H9 (cell line): ENCODE data around the gene RXFP1. TPM values are rescaled to one million over a fixed set of nuclear protein-coding genes. Genes with fewer than 3 reads are reported as not detected.

Source experiments
- DNase-seq: peaks from one replicate; pipeline ENCODE4 v3.0.0-alpha.2; 2017
- H2AFZ ChIP-seq: one replicate; pipeline ENCODE4 v1.6.1; 2013; ENCODE audit warnings: mild to moderate bottlenecking, low read length, control low read depth, moderate library complexity
- H2AK5ac ChIP-seq: 2 replicates; pipeline ENCODE4 v1.6.1; 2013; ENCODE audit warnings: low read length, control low read depth, mixed read lengths; ENCODE audit not compliant: insufficient read length
- H2BK120ac ChIP-seq: one replicate; pipeline ENCODE4 v1.6.1; 2013; ENCODE audit warnings: low read depth, mild to moderate bottlenecking, low read length, control low read depth, inconsistent platforms; ENCODE audit not compliant: poor library complexity, severe bottlenecking
- H2BK12ac ChIP-seq: 2 replicates; pipeline ENCODE4 v1.6.1; 2013; ENCODE audit warnings: low read length, control low read depth, mixed read lengths, low read depth; ENCODE audit not compliant: insufficient read length
- H2BK15ac ChIP-seq: 2 replicates; pipeline ENCODE4 v1.6.1; 2013; ENCODE audit warnings: low read depth, low read length, control low read depth
- H2BK20ac ChIP-seq: one replicate; pipeline ENCODE4 v1.6.1; 2013; ENCODE audit warnings: low read depth, mild to moderate bottlenecking, low read length, control low read depth, inconsistent platforms; ENCODE audit not compliant: poor library complexity, severe bottlenecking
- H2BK5ac ChIP-seq: 2 replicates; pipeline ENCODE4 v1.6.1; 2013; ENCODE audit warnings: low read length, control low read depth, mixed read lengths; ENCODE audit not compliant: insufficient read length
- H3K14ac ChIP-seq: 2 replicates; pipeline ENCODE4 v1.6.1; 2013; ENCODE audit warnings: low read length, control low read depth; ENCODE audit not compliant: insufficient read depth
- H3K18ac ChIP-seq: 2 replicates; pipeline ENCODE4 v1.6.1; 2013; ENCODE audit warnings: low read depth, mild to moderate bottlenecking, mixed read lengths, low read length, control low read depth; ENCODE audit not compliant: insufficient read length
- H3K23ac ChIP-seq: 2 replicates; pipeline ENCODE4 v1.6.1; 2013; ENCODE audit warnings: low read length, control low read depth, mixed read lengths, low read depth; ENCODE audit not compliant: insufficient read length
- H3K23me2 ChIP-seq: 2 replicates; pipeline ENCODE4 v1.6.1; 2013; ENCODE audit warnings: low read depth, mild to moderate bottlenecking, mixed read lengths, low read length, control low read depth; ENCODE audit not compliant: insufficient read length, poor library complexity, severe bottlenecking
- H3K27ac ChIP-seq: 2 replicates; pipeline ENCODE4 v1.5.1; 2013; ENCODE audit warnings: low read length, control low read depth, mixed read lengths, low read depth; ENCODE audit not compliant: insufficient read length
- H3K27me3 ChIP-seq: 2 replicates; pipeline ENCODE4 v1.6.1; 2013; ENCODE audit warnings: low read length, control low read depth, inconsistent platforms; ENCODE audit not compliant: insufficient read depth
- H3K4ac ChIP-seq: 2 replicates; pipeline ENCODE4 v1.6.1; 2013; ENCODE audit warnings: low read depth, mild to moderate bottlenecking, control low read depth, inconsistent platforms, low read length, moderate library complexity
- H3K4me1 ChIP-seq: 2 replicates; pipeline ENCODE4 v1.6.1; 2013; ENCODE audit warnings: low read length, control low read depth, inconsistent platforms; ENCODE audit not compliant: insufficient read depth
- H3K4me2 ChIP-seq: 2 replicates; pipeline ENCODE4 v1.6.1; 2013; ENCODE audit warnings: low read length, control low read depth, mixed read lengths; ENCODE audit not compliant: insufficient read length, insufficient read depth
- H3K56ac ChIP-seq: 2 replicates; pipeline ENCODE4 v1.6.1; 2013; ENCODE audit warnings: low read depth, mild to moderate bottlenecking, mixed read lengths, low read length, control low read depth; ENCODE audit not compliant: insufficient read length
- H3K79me1 ChIP-seq: 2 replicates; pipeline ENCODE4 v1.6.1; 2013; ENCODE audit warnings: low read depth, mild to moderate bottlenecking, moderate library complexity, low read length, control low read depth, inconsistent platforms; ENCODE audit not compliant: insufficient read depth, poor library complexity, severe bottlenecking
- H3K79me2 ChIP-seq: 2 replicates; pipeline ENCODE4 v1.6.1; 2013; ENCODE audit warnings: low read length, control low read depth, inconsistent platforms; ENCODE audit not compliant: insufficient read depth
- H3K9ac ChIP-seq: 2 replicates; pipeline ENCODE4 v1.6.1; 2013; ENCODE audit warnings: low read length, control low read depth, mixed read lengths; ENCODE audit not compliant: insufficient read length; ENCODE audit errors: extremely low read depth
- H3K9me3 ChIP-seq: one replicate; pipeline ENCODE4 v1.6.1; 2013; ENCODE audit warnings: low read depth, low read length, inconsistent platforms; ENCODE audit not compliant: control insufficient read depth
- H3T11ph ChIP-seq: one replicate; pipeline ENCODE4 v1.6.1; 2013; ENCODE audit warnings: mild to moderate bottlenecking, low read length, control low read depth, inconsistent platforms
- H4K20me1 ChIP-seq: one replicate; pipeline ENCODE4 v1.6.1; 2013; ENCODE audit not compliant: control insufficient read depth, insufficient read length, insufficient read depth
- H4K5ac ChIP-seq: 2 replicates; pipeline ENCODE4 v1.6.1; 2013; ENCODE audit warnings: low read depth, mild to moderate bottlenecking, mixed read lengths, low read length, control low read depth; ENCODE audit not compliant: insufficient read length
- H4K8ac ChIP-seq: replicated peaks from 2 replicates; pipeline ENCODE4 v1.6.1; 2013; ENCODE audit warnings: low read length, control low read depth, mixed read lengths, low read depth; ENCODE audit not compliant: insufficient read length
- H4K91ac ChIP-seq: 2 replicates; pipeline ENCODE4 v1.6.1; 2013; ENCODE audit warnings: low read depth, mild to moderate bottlenecking, moderate library complexity, mixed read lengths, low read length, control low read depth; ENCODE audit not compliant: insufficient read length
- H3K27ac Mint-ChIP-seq, 3 experiments: 2 replicates in 2 of 3; 3 replicates in 1 of 3; pipeline ENCODE4 v1.8.0; 2020 to 2021; ENCODE audit warnings: mixed read lengths in 3 of 3, mild to moderate bottlenecking in 1 of 3, moderate library complexity in 1 of 3
- H3K27me3 Mint-ChIP-seq: 2 replicates; pipeline ENCODE4 v1.8.0; 2021; ENCODE audit warnings: low read depth, mild to moderate bottlenecking, moderate library complexity, mixed read lengths
- H3K36me3 Mint-ChIP-seq, 3 experiments: 2 replicates in 2 of 3; 3 replicates in 1 of 3; pipeline ENCODE4 v1.8.0; 2020 to 2021; ENCODE audit warnings: low read depth in 3 of 3, mixed read lengths in 3 of 3; ENCODE audit not compliant: insufficient read depth in 1 of 3
- H3K4me1 Mint-ChIP-seq, 2 experiments: 2 replicates each; pipeline ENCODE4 v1.8.0; 2020; ENCODE audit warnings: mixed read lengths in 2 of 2
- H3K4me3 Mint-ChIP-seq, 2 experiments: 2 replicates in 1 of 2; 3 replicates in 1 of 2; pipeline ENCODE4 v1.8.0; 2020 to 2021; ENCODE audit warnings: mild to moderate bottlenecking in 2 of 2, mixed read lengths in 2 of 2, moderate library complexity in 1 of 2
- H3K9me3 Mint-ChIP-seq, 2 experiments: 2 replicates in 1 of 2; 3 replicates in 1 of 2; pipeline ENCODE4 v1.8.0; 2020; ENCODE audit warnings: mild to moderate bottlenecking in 2 of 2, mixed read lengths in 2 of 2, moderate library complexity in 1 of 2
- CTCF ChIP-seq: fragments of 200-600 bp; sonication (generic); conservative IDR thresholded peaks from 3 replicates; pipeline ENCODE4 v1.8.0; 2021; ENCODE audit warnings: antibody characterized with exemption, mild to moderate bottlenecking
- WGBS: extraction: QIAGEN DNeasy Blood & Tissue Kit; methylation state at CpG from one replicate; pipeline ENCODE4 v1.1.7; 2013; ENCODE audit warnings: missing lambda C conversion rate, low lambda C conversion rate, mixed read lengths; ENCODE audit not compliant: insufficient read length; ENCODE audit errors: extremely low coverage; 5-methylcytosine and 5-hydroxymethylcytosine counted together
- total RNA-seq: library from RNA; stranded (reverse); gene quantifications from 2 replicates; pipeline ENCODE4 v1.2.1, GENCODE V29; 2021

Gene RXFP1
- total RNA-seq, 1 experiment from 2014 or later = 0.17 TPM

GRCh38 chr4:158532556-158533231 is 11.0 kb downstream of the RXFP1 start:
- H4K8ac ChIP-seq = no peak overlapping the region
- WGBS = no CpG with 5 or more reads among the region's 6 CpGs
- no peak overlapping the region for H3K23ac ChIP-seq
- H3T11ph ChIP-seq = no peak overlapping the region
- no peak overlapping the region for H2AK5ac ChIP-seq
- no peak overlapping the region for H2BK120ac ChIP-seq
- H3K4me3 Mint-ChIP-seq = peak overlapping the region in 1 of 2 experiments; percentile 3; a peak in 1 of 5 replicates
- H3K4me2 ChIP-seq = no peak overlapping the region
- no peak overlapping the region for H3K14ac ChIP-seq
- H3K79me1 ChIP-seq = no peaks in the 10 kb centered on the region
- H2BK15ac ChIP-seq = no peak overlapping the region
- no peak for TF ChIP-seq CTCF
- H3K9me3 Mint-ChIP-seq = no peaks in the 10 kb centered on the region
- peaks cover 21 to 29% of the 10 kb centered on the region in 2 experiments for H3K4me1 Mint-ChIP-seq
- H3K79me2 ChIP-seq = no peaks in the 10 kb centered on the region
- no peak overlapping the region for H2AFZ ChIP-seq
- no peaks in the 10 kb centered on the region for H3K27me3 ChIP-seq
- H2BK20ac ChIP-seq = no peak overlapping the region
- H4K20me1 ChIP-seq = no peaks in the 10 kb centered on the region
- no peak overlapping the region for H3K27ac ChIP-seq
- H4K5ac ChIP-seq = no peak overlapping the region
- DNase-seq = no peak
- no peak overlapping the region for H2BK12ac ChIP-seq
- H3K9ac ChIP-seq = no peak overlapping the region
- H3K4me1 ChIP-seq = peaks cover 4% of the 10 kb centered on the region; the same call in 1 of the 2 replicates
- no peak overlapping the region for H3K18ac ChIP-seq
- no peak overlapping the region for H2BK5ac ChIP-seq
- no peaks in the 10 kb centered on the region for H3K9me3 ChIP-seq
- no peak overlapping the region for H3K56ac ChIP-seq
- H4K91ac ChIP-seq = no peak overlapping the region
- H3K4ac ChIP-seq = no peak overlapping the region
- H3K23me2 ChIP-seq = no peaks in the 10 kb centered on the region
- peak overlapping the region in 1 of 3 experiments; percentile 1; a peak in 2 of 7 replicates for H3K27ac Mint-ChIP-seq
- H3K27me3 Mint-ChIP-seq = no peaks in the 10 kb centered on the region; the same call in 1 of the 2 replicates
- no peaks in the 10 kb centered on the region for H3K36me3 Mint-ChIP-seq
